ENCODE data around the gene SPEF2.

Gene SPEF2

GRCh38 chr5:35785601-35786085, 168.0 kb downstream of the SPEF2 start:
- no peak for DNase-seq

- DNase-seq: no peak
Observed at GRCh38 chr5:35788724-35789123, 171.1 kb downstream of the SPEF2 start.

- DNase-seq: no peak
Observed at GRCh38 chr5:35789732-35790456, 172.2 kb downstream of the SPEF2 start.

- DNase-seq: no peak
Observed at GRCh38 chr5:35790457-35790822, 172.8 kb downstream of the SPEF2 start.

GRCh38 chr5:35794328-35794619, 176.6 kb downstream of the SPEF2 start:
- no peak for DNase-seq

- no peak for DNase-seq
Observed at GRCh38 chr5:35794684-35795375, 177.2 kb downstream of the SPEF2 start.

GRCh38 chr5:35799181-35799580, 181.5 kb downstream of the SPEF2 start:
- DNase-seq: no peak

GRCh38 chr5:35799753-35800152, 182.1 kb downstream of the SPEF2 start:
- DNase-seq: no peak

GRCh38 chr5:35803191-35803651, 185.6 kb downstream of the SPEF2 start:
- DNase-seq: no peak

GRCh38 chr5:35804201-35804653, 186.6 kb downstream of the SPEF2 start:
- DNase-seq: no peak

GRCh38 chr5:35804841-35805240, 187.2 kb downstream of the SPEF2 start:
- DNase-seq: no peak

GRCh38 chr5:35810601-35811000, 192.9 kb downstream of the SPEF2 start:
- DNase-seq: no peak

- DNase-seq: no peak
Observed at GRCh38 chr5:35811108-35811741, 193.6 kb downstream of the SPEF2 start.

GRCh38 chr5:35813521-35813920, 195.9 kb downstream of the SPEF2 start:
- DNase-seq: no peak

- DNase-seq: no peak
Observed at GRCh38 chr5:35815089-35815936, 197.7 kb downstream of the SPEF2 start.

- DNase-seq: no peak
Observed at GRCh38 chr5:35816881-35817521, 199.3 kb downstream of the SPEF2 start.

GRCh38 chr5:35819026-35819425, 201.4 kb downstream of the SPEF2 start:
- DNase-seq: no peak

- no peak for DNase-seq
Observed at GRCh38 chr5:35819668-35820067, 202.0 kb downstream of the SPEF2 start.

- no peak for DNase-seq
Observed at GRCh38 chr5:35820735-35821134, 203.1 kb downstream of the SPEF2 start.

GRCh38 chr5:35821513-35821912, 203.8 kb downstream of the SPEF2 start:
- DNase-seq: no peak

- no peak for DNase-seq
Observed at GRCh38 chr5:35822511-35822910, 204.8 kb downstream of the SPEF2 start.

GRCh38 chr5:35823347-35824098, 205.9 kb downstream of the SPEF2 start:
- no peak for DNase-seq

Measured in activated CD4-positive, alpha-beta T cell treated with anti-CD3 and anti-CD28 coated beads for 1 hour (primary cell).